NCI-H748 (cell line): ENCODE measurements around the gene HEXD.
A peak's percentile ranks its signal among the peaks of the same experiment; 100 is the strongest.
"Not testable (repeated sequence)": the region's sequence is repeated elsewhere in the genome, so short reads cannot be mapped to it uniquely, and the experiment has no call there.

Experiments
- DNase-seq: peaks from one replicate; lab custom pipeline; 2025; ENCODE audit not compliant: unreplicated experiment; lab: John Stamatoyannopoulos, UW

The HEXD gene

DNA sequence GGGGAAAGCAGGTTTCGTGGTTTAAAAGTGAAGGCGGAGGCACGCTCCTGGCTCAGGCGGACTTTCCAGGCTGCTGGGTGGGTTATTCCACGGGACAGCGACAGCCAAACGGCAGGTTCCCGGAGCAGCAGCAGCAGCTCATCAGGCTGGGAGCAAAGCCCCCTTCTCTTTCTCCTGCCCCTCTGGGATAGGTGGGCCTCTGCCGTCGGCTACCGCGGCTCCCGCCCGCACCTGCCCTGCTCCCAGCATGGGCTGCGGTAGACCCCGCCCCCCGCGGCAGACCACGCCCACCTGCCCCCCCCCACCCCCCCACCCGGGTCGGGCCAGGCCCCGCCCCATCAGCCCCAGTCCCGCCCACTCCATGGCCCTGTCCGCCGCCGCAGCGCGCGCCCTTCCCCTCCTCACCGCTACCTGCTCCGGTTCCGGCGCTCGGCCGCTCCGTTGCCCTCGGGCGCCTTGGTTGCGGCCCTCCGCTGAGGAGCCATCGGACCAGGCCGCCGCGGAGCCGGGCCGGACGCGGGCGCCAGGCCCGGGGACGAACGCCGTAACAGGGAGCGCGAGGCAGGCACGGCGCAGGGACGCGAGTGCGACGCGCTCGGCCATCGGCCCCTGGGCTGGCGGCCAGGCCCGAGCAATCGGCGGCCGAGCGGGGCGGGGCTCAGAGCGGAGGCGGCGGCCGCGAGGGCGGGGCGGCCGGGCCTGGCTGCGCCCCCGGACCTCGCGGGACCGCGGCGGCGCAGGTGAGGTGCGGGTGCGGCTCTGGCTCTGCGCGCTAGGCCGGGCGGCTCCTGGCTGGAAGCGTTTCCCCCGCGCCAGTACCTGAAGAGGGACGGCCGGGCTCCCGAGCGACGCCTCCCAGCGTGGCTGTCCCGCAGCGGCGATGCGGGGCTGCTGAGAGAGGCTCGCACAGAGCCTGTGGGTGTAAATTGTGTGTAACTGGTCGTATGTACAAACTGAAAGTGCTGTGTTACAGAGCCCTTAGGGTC lies at the start of gene HEXD, which contains the start of gene OGFOD3:
Gene HEXD (plus strand): TSS at position 347 of the 986 bp plus-strand sequence. CDS start 1,453 bp downstream, outside the sequence.
Gene OGFOD3 (minus strand): TSS at position 586 of the 986 bp plus-strand sequence. CDS start 101 bp downstream, at position 485.
- DNase-seq, result peak; percentile 92

GRCh38 chr17:82369211-82369610 lies 48.9 kb upstream of the HEXD start:
- DNase-seq, result no peak

- no peak for DNase-seq
Observed at GRCh38 chr17:82370471-82371332, 47.4 kb upstream of the HEXD start.

- peak; percentile 34 for DNase-seq
Observed at GRCh38 chr17:82371333-82372248, 46.6 kb upstream of the HEXD start, which contains the start of gene UTS2R. Gene UTS2R (plus strand): TSS chr17:82371765. CDS start chr17:82374325, 2,560 bp downstream.

DNA sequence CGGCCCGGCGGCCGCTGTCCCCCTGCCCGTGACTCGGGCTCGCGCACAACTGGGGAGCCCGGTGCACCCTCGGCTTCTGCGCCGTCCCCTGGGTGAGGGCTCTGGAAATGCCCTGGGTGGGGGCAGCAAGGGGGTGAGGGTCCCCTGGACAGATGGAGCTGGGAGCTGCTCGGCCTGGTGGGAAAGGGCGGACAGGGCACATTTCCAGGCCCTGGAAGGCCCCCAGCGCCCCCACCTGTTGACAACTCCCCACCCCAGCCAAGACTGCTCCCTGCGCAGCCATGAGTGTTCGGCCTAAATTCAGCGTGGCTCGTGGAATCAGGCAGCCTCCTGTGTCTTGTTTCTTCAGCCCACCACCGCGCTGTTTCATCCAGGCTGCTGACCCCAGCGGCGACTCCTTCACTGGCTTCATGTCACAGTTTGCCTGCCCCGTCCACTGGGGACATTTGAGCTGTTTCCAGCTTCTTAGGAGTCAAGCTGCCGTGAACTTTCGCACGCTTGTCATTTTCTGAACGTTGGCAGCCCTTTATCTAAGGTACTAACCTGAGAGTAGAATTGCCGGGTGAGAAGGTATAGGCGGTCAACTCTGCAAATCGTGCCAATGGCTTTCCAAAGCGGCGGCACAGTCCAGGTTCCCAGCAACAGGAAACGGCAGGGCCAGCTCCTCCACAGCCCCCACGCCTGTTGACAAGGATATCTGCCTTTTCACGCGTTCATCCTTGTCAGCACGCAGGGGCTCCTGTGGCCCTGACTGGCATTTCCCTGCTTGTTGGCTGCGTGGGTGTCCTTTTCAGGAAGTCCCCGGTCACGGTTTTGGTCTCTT lies 45.7 kb upstream of the HEXD start:
- no peak for DNase-seq

GRCh38 chr17:82373072-82373452 lies 45.1 kb upstream of the HEXD start:
- DNase-seq, result not testable (repeated sequence)

- DNase-seq, result no peak
Observed at GRCh38 chr17:82373731-82374625, 44.2 kb upstream of the HEXD start.

GRCh38 chr17:82374626-82375331 lies 43.4 kb upstream of the HEXD start:
- DNase-seq, result no peak

GRCh38 chr17:82375359-82376041 lies 42.6 kb upstream of the HEXD start:
- no peak for DNase-seq

GRCh38 chr17:82376042-82376730 lies 42.0 kb upstream of the HEXD start:
- no peak for DNase-seq

DNA sequence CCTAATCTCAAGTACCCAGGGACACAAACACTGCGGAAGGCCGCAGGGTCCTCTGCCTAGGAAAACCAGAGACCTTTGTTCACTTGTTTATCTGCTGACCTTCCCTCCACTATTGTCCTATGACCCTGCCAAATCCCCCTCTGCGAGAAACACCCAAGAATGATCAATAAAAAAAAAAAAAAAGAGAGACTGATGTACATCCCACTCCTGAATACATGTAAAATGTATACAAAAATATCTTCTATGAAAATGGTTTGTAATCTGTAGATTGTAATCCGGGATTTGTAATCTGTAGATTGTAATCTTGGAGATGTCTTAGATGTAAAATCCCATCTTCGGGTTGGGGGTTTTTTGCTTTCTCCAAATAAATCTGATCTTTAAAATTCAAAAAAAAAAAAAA lies 40.9 kb upstream of the HEXD start:
- DNase-seq, result not testable (repeated sequence)

- DNase-seq, result no peak
Observed at GRCh38 chr17:82377924-82378740, 40.0 kb upstream of the HEXD start.

GRCh38 chr17:82378741-82379021 lies 39.5 kb upstream of the HEXD start:
- DNase-seq, result no peak

DNA sequence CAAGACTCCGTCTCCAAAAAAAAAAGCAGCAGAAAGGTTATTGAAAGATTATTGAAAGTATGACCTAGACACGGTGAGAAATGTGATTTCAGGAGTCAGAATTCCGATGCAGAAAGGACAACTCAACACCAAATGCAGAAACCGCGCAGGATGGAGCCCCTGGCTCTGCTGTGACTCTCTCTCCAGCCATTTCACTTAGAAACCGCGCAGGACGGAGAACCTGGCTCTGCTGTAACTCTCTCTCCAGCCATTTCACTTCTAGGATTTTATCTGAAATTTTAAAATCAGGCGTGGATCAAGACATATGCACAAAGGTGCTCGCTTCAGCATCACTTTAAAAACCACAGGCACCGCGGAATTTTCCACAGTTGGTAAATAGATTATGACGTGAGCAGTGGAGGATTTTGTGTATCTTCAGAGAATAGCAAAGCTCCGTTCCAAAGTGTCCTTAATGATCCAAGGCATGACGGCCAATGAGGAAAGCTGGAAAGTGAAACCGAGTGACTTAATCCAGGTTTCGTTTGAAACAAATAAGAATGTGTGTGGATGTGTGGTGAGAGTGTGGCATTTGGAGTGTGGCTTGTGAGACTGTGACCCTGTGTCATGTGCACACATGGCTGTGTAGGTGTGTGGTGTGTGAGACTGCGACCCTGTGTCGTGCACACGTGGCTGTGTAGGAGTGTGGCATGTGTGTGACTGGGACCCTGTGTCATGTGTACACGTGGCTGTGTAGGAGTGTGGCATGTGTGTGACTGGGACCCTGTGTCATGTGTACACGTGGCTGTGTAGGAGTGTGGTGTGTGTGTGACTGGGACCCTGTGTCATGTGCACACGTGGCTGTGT lies 37.1 kb upstream of the HEXD start:
- DNase-seq, result peak; percentile 31

GRCh38 chr17:82381703-82382009 lies 36.5 kb upstream of the HEXD start:
- not testable (repeated sequence) for DNase-seq
